Peyer's patch (tissue), 4 donors: ENCODE measurements around the gene GCAT. TPM values are rescaled to one million over a fixed set of nuclear protein-coding genes. Genes with fewer than 3 reads are reported as not detected.
A peak's percentile ranks its signal among the peaks of the same experiment; 100 is the strongest.

Experiments used
- DNase-seq, 3 donors: peaks; one replicate each; pipeline ENCODE4 v3.0.0-alpha.2; 2017 to 2019
- H3K27ac ChIP-seq, 4 donors: fragments of 200-600 bp; sonication (generic); one replicate each; pipeline ENCODE4 v1.5.1; 2016 to 2019
- H3K27me3 ChIP-seq, 2 donors: fragments of 200-600 bp; sonication (generic); one replicate each; pipeline ENCODE4 v1.5.1; 2019
- H3K36me3 ChIP-seq, 3 donors: fragments of 200-600 bp; sonication (generic); one replicate each; pipeline ENCODE4 v1.5.1; 2016 to 2019
- H3K4me1 ChIP-seq, 4 donors: fragments of 200-600 bp; sonication (generic); one replicate each; pipeline ENCODE4 v1.5.1; 2016 to 2019
- H3K4me3 ChIP-seq, 4 donors: fragments of 200-600 bp; sonication (generic); 1 replicate in 3 of 4; 2 replicates in 1 of 4; pipeline ENCODE4 v1.5.1; 2016 to 2019; ENCODE audit warnings: mild to moderate bottlenecking in 1 of 4
- H3K9me3 ChIP-seq, 4 donors: fragments of 200-600 bp; sonication (generic); one replicate each; pipeline ENCODE4 v1.5.1; 2016 to 2019; ENCODE audit warnings: mild to moderate bottlenecking in 1 of 4
- CTCF ChIP-seq, 6 experiments: fragments of 450-650 bp in 4 of 6; fragments of 200-600 bp in 2 of 6; sonication (generic) in 1 of 6; IDR thresholded peaks; one replicate each; pipeline ENCODE4 v1.5.1; 2017 to 2019; ENCODE audit warnings: antibody characterized with exemption in 6 of 6, mild to moderate bottlenecking in 3 of 6, moderate library complexity in 1 of 6
- POLR2A ChIP-seq, 2 donors: fragments of 450-650 bp; IDR thresholded peaks; one replicate each; pipeline ENCODE4 v1.5.1; 2017; ENCODE audit warnings: antibody characterized with exemption in 2 of 2, mild to moderate bottlenecking in 2 of 2, moderate library complexity in 2 of 2
- total RNA-seq, 4 donors: library from RNA; depleted of rRNA; stranded (reverse); fragments of >200 nt; gene quantifications; one replicate each; pipeline ENCODE4 v1.1.0, GENCODE V29; 2016

Gene GCAT
- total RNA-seq, result 1 to 10 TPM; 3.8 to 9.3 (median 8.9) TPM

GRCh38 chr22:37807410-37808293 is at the start of gene GCAT:
Gene GCAT (plus strand): TSS chr22:37807934. CDS start chr22:37807968, 34 bp downstream.
- peak; percentile 65 to 77 for TF ChIP-seq POLR2A (IDR thresholded peaks at IDR 0.05)
- no peak for TF ChIP-seq CTCF (IDR thresholded peaks at IDR 0.05)
- peak; percentile 81 to 98 (median 97) for DNase-seq
- no peaks in the 10 kb centered on the region for H3K27me3 ChIP-seq
- H3K9me3 ChIP-seq, result no peaks in the 10 kb centered on the region
- H3K4me1 ChIP-seq, result peaks cover 0 to 51% (median 10%) of the 10 kb centered on the region in 4 donors
- H3K4me3 ChIP-seq, result peak within 1 kb of the TSS; percentile 46 to 91 (median 58)
- peak within 1 kb of the TSS; percentile 5 to 96 (median 63) for H3K27ac ChIP-seq
- H3K36me3 ChIP-seq, result no peaks in the 10 kb centered on the region

GRCh38 chr22:37758694-37759093 is 49.0 kb upstream of the GCAT start:
- no peaks in the 10 kb centered on the region for H3K9me3 ChIP-seq
- peaks cover 0 to 88% (median 0%) of the 10 kb centered on the region in 3 donors for H3K36me3 ChIP-seq
- H3K4me3 ChIP-seq, result no peak overlapping the region

GRCh38 chr22:37759281-37759680 is 48.5 kb upstream of the GCAT start:
- TF ChIP-seq POLR2A (IDR thresholded peaks at IDR 0.05) (no peak), CTCF (IDR thresholded peaks at IDR 0.05) (no peak)
- peaks cover 0 to 88% (median 0%) of the 10 kb centered on the region in 3 donors for H3K36me3 ChIP-seq
- no peaks in the 10 kb centered on the region for H3K27me3 ChIP-seq
- no peaks in the 10 kb centered on the region for H3K4me1 ChIP-seq
- no peaks in the 10 kb centered on the region for H3K9me3 ChIP-seq
- H3K27ac ChIP-seq, result no peak overlapping the region
- no peak overlapping the region for H3K4me3 ChIP-seq
- no peak for DNase-seq

More at GRCh38 chr22:37758694-37759093, 49.0 kb upstream of the GCAT start:
- H3K27me3 ChIP-seq, result no peaks in the 10 kb centered on the region
- peaks cover 0 to 4% (median 0%) of the 10 kb centered on the region in 4 donors for H3K4me1 ChIP-seq
- DNase-seq, result no peak
- H3K27ac ChIP-seq, result no peak overlapping the region
- TF ChIP-seq POLR2A (IDR thresholded peaks at IDR 0.05) (no peak), CTCF (IDR thresholded peaks at IDR 0.05) (no peak)

- no peak for TF ChIP-seq CTCF (IDR thresholded peaks at IDR 0.05)
- no peak for TF ChIP-seq POLR2A (IDR thresholded peaks at IDR 0.05)
- H3K36me3 ChIP-seq, result peaks cover 0 to 82% (median 0%) of the 10 kb centered on the region in 3 donors
These were observed 47.6 kb upstream of the GCAT start for GRCh38 chr22:37760152-37760551.

GRCh38 chr22:37762389-37762836 is 45.3 kb upstream of the GCAT start:
- H3K4me1 ChIP-seq, result no peaks in the 10 kb centered on the region
- no peaks in the 10 kb centered on the region for H3K9me3 ChIP-seq
- TF ChIP-seq POLR2A (IDR thresholded peaks at IDR 0.05) (no peak), CTCF (IDR thresholded peaks at IDR 0.05) (no peak)
- H3K27ac ChIP-seq, result no peak overlapping the region
- no peaks in the 10 kb centered on the region for H3K27me3 ChIP-seq
- H3K4me3 ChIP-seq, result no peak overlapping the region
- DNase-seq, result no peak
- peaks cover 0 to 77% (median 0%) of the 10 kb centered on the region in 3 donors for H3K36me3 ChIP-seq

More at GRCh38 chr22:37760152-37760551, 47.6 kb upstream of the GCAT start:
- H3K27me3 ChIP-seq, result no peaks in the 10 kb centered on the region
- no peaks in the 10 kb centered on the region for H3K4me1 ChIP-seq
- H3K4me3 ChIP-seq, result no peak overlapping the region
- no peak overlapping the region for H3K27ac ChIP-seq
- no peaks in the 10 kb centered on the region for H3K9me3 ChIP-seq
- no peak for DNase-seq
